Common myeloid progenitor, CD34-positive (primary cell): ENCODE results near the gene UVRAG.

Experiments used
- CTCF ChIA-PET: fragments of 350-600 bp; sonication (Branson Sonifier 250); formaldehyde crosslinking; loops from one replicate; lab custom pipeline; 2021; ENCODE audit warnings: antibody characterized with exemption; lab: Charles Lee
- POLR2A ChIA-PET: fragments of 350-600 bp; sonication (Branson Sonifier 250); formaldehyde crosslinking; loops from one replicate; lab custom pipeline; 2021; ENCODE audit warnings: antibody characterized with exemption; lab: Charles Lee
- DNase-seq, 3 donors: peaks; one replicate each; pipeline versions ENCODE4 v3.0.0 to v3.0.0-alpha.2; 2013
- H3K27ac ChIP-seq, 2 experiments: 1 replicate in 1 of 2; 2 replicates in 1 of 2; pipeline ENCODE4 v1.7.0; 2013; ENCODE audit warnings: inconsistent platforms in 2 of 2, low read length in 2 of 2, mild to moderate bottlenecking in 2 of 2, low read depth in 1 of 2, moderate library complexity in 1 of 2; ENCODE audit not compliant: severe bottlenecking in 2 of 2, insufficient read depth in 1 of 2, poor library complexity in 1 of 2
- H3K27me3 ChIP-seq, 5 experiments: replicated peaks in 2 of 5; 1 replicate in 3 of 5; 2 replicates in 2 of 5; pipeline versions ENCODE4 v1.6.1 to v1.7.0; 2013; ENCODE audit warnings: low read length in 4 of 5, mild to moderate bottlenecking in 2 of 5, moderate library complexity in 2 of 5, inconsistent platforms in 1 of 5; ENCODE audit not compliant: insufficient read depth in 5 of 5, control insufficient read depth in 4 of 5
- H3K36me3 ChIP-seq, 4 experiments: 1 replicate in 2 of 4; 2 replicates in 2 of 4; pipeline versions ENCODE4 v1.6.1 to v1.7.0; 2013; ENCODE audit warnings: low read length in 3 of 4, control low read depth in 1 of 4, mild to moderate bottlenecking in 1 of 4; ENCODE audit not compliant: control insufficient read depth in 4 of 4, insufficient read depth in 4 of 4
- H3K4me1 ChIP-seq, 4 experiments: 1 replicate in 3 of 4; 2 replicates in 1 of 4; pipeline versions ENCODE4 v1.6.1 to v1.7.1; 2013; ENCODE audit warnings: low read length in 3 of 4, mild to moderate bottlenecking in 3 of 4, control low read depth in 1 of 4, inconsistent platforms in 1 of 4, moderate library complexity in 1 of 4; ENCODE audit not compliant: control insufficient read depth in 4 of 4, insufficient read depth in 4 of 4; ENCODE audit errors: control extremely low read depth in 1 of 4
- H3K4me3 ChIP-seq, 7 experiments: 1 replicate in 4 of 7; 2 replicates in 3 of 7; pipeline versions ENCODE4 v1.5.1 to v1.7.0; 2013; ENCODE audit warnings: mild to moderate bottlenecking in 7 of 7, low read length in 6 of 7, moderate library complexity in 6 of 7, inconsistent platforms in 2 of 7, low read depth in 2 of 7, control low read depth in 1 of 7; ENCODE audit not compliant: insufficient read depth in 4 of 7, control insufficient read depth in 1 of 7; ENCODE audit errors: extremely low read depth in 1 of 7
- H3K9me3 ChIP-seq, 5 experiments: 1 replicate in 4 of 5; 2 replicates in 1 of 5; pipeline versions ENCODE4 v1.6.1 to v1.7.1; 2013; ENCODE audit warnings: low read length in 4 of 5, mild to moderate bottlenecking in 2 of 5, inconsistent platforms in 1 of 5, low read depth in 1 of 5, moderate library complexity in 1 of 5; ENCODE audit not compliant: control insufficient read depth in 4 of 5, insufficient read depth in 2 of 5; ENCODE audit errors: control extremely low read depth in 1 of 5
- WGBS: methylation state at CpG from one replicate; pipeline ENCODE4 v1.1.5; 2013; ENCODE audit not compliant: insufficient coverage; 5-methylcytosine and 5-hydroxymethylcytosine counted together

UVRAG gene

DNA sequence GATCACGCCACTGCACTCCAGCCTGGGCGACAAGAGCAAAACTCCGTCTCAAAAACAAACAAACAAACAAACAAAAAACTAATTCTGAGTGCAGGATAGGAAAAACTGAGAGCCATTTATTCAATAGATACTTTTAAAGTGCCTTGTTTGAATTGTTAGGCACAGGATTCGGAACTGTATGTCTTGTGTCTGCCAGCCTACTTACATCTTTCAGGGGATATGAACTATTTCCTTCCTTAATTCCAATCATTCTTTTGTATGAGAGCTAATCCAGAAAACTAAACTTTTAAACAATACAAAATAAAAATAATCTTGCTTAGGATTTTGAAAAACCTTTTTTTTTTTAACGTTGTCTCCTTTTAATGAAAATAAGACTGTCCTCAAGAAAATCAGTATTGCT is 12.6 kb downstream of the UVRAG start:
- CTCF ChIA-PET = interaction anchor here (0.6 to 1.3 kb wide), 2 partner anchors 40 to 498 kb away, joined by 3 read pairs; no protein-coding TSS in a partner anchor

DNA sequence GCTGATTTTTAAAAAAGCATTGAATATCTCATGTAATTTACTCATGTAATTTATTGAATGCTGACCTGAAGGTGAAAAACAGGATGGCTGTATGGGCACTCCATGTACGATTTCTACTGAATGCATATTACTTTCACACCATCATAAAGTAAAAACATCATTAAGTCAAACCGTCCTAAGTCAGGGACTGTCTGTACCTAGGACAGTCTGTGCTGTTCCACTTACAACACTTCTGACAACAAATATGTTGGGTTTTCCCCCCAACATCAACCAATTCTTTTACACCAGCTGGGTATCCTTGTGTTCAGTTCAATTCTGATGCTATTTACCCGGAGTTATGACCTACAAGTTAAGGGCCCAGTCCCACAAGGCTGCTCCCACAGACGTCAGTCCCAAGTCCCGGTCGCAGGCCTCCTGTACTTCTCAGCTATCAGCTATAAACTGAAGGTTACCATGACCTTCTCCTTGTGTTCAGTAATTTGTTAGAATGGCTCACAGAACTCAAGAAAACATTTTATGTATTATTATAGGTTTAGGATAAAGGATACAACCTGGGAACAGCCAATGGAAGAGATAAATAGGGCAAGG is 17.0 kb downstream of the UVRAG start:
- H3K27me3 ChIP-seq = no peaks in the 10 kb centered on the region
- no peak overlapping the region for H3K4me3 ChIP-seq
- no peaks in the 10 kb centered on the region for H3K9me3 ChIP-seq
- no peak overlapping the region for H3K27ac ChIP-seq
- DNase-seq = no peak
- H3K36me3 ChIP-seq = peaks cover 0 to 6% (median 4%) of the 10 kb centered on the region in 4 experiments
- peaks cover 6 to 13% (median 9%) of the 10 kb centered on the region in 4 experiments for H3K4me1 ChIP-seq
- ChIA-PET POLR2A (interaction anchor here (1.2 kb wide), 1 partner anchor 9 kb away, joined by 4 read pairs; no protein-coding TSS in a partner anchor), CTCF (interaction anchor here (0.8 to 1.2 kb wide), 6 partner anchors 9 to 65 kb away, joined by 3 to 4 read pairs (median 3); no protein-coding TSS in a partner anchor)
- 97% methylated on average over 4 of the region's 6 CpGs for WGBS

More for the DNA sequence above, 12.6 kb downstream of the UVRAG start:
- POLR2A ChIA-PET = interaction anchor here (0.6 kb wide), 1 partner anchor 59 kb away, joined by 3 read pairs; no protein-coding TSS in a partner anchor
- Histone ChIP-seq H3K27me3 (no peaks in the 10 kb centered on the region), H3K4me1 (peaks cover 4 to 13% (median 4%) of the 10 kb centered on the region in 4 experiments), H3K9me3 (no peaks in the 10 kb centered on the region), H3K4me3 (no peak overlapping the region), H3K27ac (no peak overlapping the region), H3K36me3 (peaks cover 2 to 10% (median 5%) of the 10 kb centered on the region in 4 experiments)
- WGBS = no CpG with 5 or more reads among the region's 5 CpGs
- DNase-seq = no peak

GRCh38 chr11:75834728-75835127 is 19.7 kb downstream of the UVRAG start:
- CTCF ChIA-PET = no interaction called here
- no peaks in the 10 kb centered on the region for H3K9me3 ChIP-seq
- no peak for DNase-seq
- peaks cover 3 to 13% (median 6%) of the 10 kb centered on the region in 4 experiments for H3K4me1 ChIP-seq
- H3K27ac ChIP-seq = no peak overlapping the region
- peaks cover 0 to 12% (median 4%) of the 10 kb centered on the region in 4 experiments for H3K36me3 ChIP-seq
- no peaks in the 10 kb centered on the region for H3K27me3 ChIP-seq
- WGBS = no CpG with 5 or more reads among the region's 3 CpGs
- no peak overlapping the region for H3K4me3 ChIP-seq
- POLR2A ChIA-PET = no interaction called here

- peaks cover 0 to 11% (median 4%) of the 10 kb centered on the region in 4 experiments for H3K36me3 ChIP-seq
- no peak for DNase-seq
- ChIA-PET POLR2A (no interaction called here), CTCF (interaction anchor here (0.9 to 1.3 kb wide), 2 partner anchors 11 to 240 kb away, joined by 3 read pairs; no protein-coding TSS in a partner anchor)
- H3K27me3 ChIP-seq = no peaks in the 10 kb centered on the region
- no peak overlapping the region for H3K4me3 ChIP-seq
- no peak overlapping the region for H3K27ac ChIP-seq
- H3K9me3 ChIP-seq = no peaks in the 10 kb centered on the region
- WGBS = 63% methylated on average over 3 of the region's 3 CpGs
- peaks cover 3 to 13% (median 6%) of the 10 kb centered on the region in 4 experiments for H3K4me1 ChIP-seq
These were observed 21.4 kb downstream of the UVRAG start for GRCh38 chr11:75836417-75836816.

- ChIA-PET CTCF (interaction anchor here (1.1 kb wide), 1 partner anchor 26 kb away, joined by 3 read pairs; no protein-coding TSS in a partner anchor), POLR2A (no interaction called here)
- H3K4me1 ChIP-seq = peaks cover 3 to 14% (median 6%) of the 10 kb centered on the region in 4 experiments
- no peaks in the 10 kb centered on the region for H3K9me3 ChIP-seq
- H3K27me3 ChIP-seq = no peaks in the 10 kb centered on the region
- H3K36me3 ChIP-seq = peaks cover 0 to 8% (median 3%) of the 10 kb centered on the region in 4 experiments
- no peak for DNase-seq
- H3K4me3 ChIP-seq = no peak overlapping the region
- no peak overlapping the region for H3K27ac ChIP-seq
These were observed 24.8 kb downstream of the UVRAG start for GRCh38 chr11:75839851-75840250.

DNA sequence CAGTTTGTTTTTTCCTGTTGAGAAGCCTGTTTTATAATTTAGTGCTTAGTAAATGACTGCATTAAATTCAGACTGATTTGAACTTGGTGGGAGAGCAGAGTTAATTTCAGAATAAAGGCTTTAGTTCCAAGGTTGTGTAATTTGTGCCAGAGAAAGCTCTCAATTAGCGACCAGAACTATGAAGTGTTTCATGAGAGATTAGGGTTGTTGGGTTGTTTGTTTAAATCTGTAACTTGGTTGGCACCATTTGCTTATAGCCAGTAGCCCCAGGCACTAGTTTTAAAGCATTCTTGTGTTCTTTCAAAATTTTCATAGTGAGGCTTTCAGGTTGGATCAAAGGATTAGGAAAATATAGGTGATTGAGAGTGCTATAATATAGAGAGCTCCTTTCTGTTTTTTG is 25.5 kb downstream of the UVRAG start:
- H3K36me3 ChIP-seq = peaks cover 0 to 8% (median 3%) of the 10 kb centered on the region in 4 experiments
- ChIA-PET CTCF (interaction anchor here (1.0 to 2.1 kb wide), 4 partner anchors 9 to 37 kb away, joined by 3 to 6 read pairs (median 3); no protein-coding TSS in a partner anchor), POLR2A (no interaction called here)
- 100% methylated on average over 1 of the region's 1 CpG for WGBS
- H3K9me3 ChIP-seq = peaks cover 0 to 2% (median 0%) of the 10 kb centered on the region in 5 experiments
- H3K4me3 ChIP-seq = no peak overlapping the region
- H3K27ac ChIP-seq = no peak overlapping the region
- H3K4me1 ChIP-seq = peaks cover 3 to 14% (median 6%) of the 10 kb centered on the region in 4 experiments
- no peaks in the 10 kb centered on the region for H3K27me3 ChIP-seq
- no peak for DNase-seq

DNA sequence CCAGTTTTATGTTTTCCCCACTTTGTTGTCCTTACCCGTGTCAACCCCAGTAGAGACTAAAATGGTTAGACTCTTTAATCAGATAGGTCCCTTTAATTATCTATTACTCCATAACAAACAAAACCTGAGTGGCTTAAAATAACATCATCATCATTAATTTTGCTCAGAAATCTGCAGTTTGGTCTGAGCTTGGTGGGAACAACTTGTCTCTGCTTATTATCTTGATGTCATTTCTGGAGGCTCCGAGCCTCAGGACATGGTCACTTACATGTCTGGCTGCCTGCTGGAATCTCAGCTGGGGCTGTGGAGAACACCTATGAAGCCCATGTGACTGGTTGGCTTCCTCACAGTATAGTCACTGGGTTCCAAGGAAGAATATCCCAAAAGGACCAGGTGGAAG is 26.7 kb downstream of the UVRAG start:
- peaks cover 0 to 8% (median 3%) of the 10 kb centered on the region in 4 experiments for H3K36me3 ChIP-seq
- peaks cover 0 to 5% (median under 1%) of the 10 kb centered on the region in 4 experiments for H3K4me1 ChIP-seq
- no peak for DNase-seq
- H3K27ac ChIP-seq = no peak overlapping the region
- peaks cover 0 to 2% (median 0%) of the 10 kb centered on the region in 5 experiments for H3K9me3 ChIP-seq
- H3K4me3 ChIP-seq = no peak overlapping the region
- ChIA-PET CTCF (interaction anchor here (1.5 to 2.1 kb wide), 2 partner anchors 26 to 38 kb away, joined by 3 to 6 read pairs; no protein-coding TSS in a partner anchor), POLR2A (no interaction called here)
- 90% methylated on average over 2 of the region's 2 CpGs for WGBS
- H3K27me3 ChIP-seq = no peaks in the 10 kb centered on the region
